ENCODE data around the gene TMEM258. TPM values are rescaled to one million over a fixed set of nuclear protein-coding genes. Genes with fewer than 3 reads are reported as not detected.

The TMEM258 gene
- total and polyA plus RNA-seq, 2 donors (not counting 3 experiments of a cell fraction or from before 2014, with no cell fraction given) = 140 to 534 TPM

DNA sequence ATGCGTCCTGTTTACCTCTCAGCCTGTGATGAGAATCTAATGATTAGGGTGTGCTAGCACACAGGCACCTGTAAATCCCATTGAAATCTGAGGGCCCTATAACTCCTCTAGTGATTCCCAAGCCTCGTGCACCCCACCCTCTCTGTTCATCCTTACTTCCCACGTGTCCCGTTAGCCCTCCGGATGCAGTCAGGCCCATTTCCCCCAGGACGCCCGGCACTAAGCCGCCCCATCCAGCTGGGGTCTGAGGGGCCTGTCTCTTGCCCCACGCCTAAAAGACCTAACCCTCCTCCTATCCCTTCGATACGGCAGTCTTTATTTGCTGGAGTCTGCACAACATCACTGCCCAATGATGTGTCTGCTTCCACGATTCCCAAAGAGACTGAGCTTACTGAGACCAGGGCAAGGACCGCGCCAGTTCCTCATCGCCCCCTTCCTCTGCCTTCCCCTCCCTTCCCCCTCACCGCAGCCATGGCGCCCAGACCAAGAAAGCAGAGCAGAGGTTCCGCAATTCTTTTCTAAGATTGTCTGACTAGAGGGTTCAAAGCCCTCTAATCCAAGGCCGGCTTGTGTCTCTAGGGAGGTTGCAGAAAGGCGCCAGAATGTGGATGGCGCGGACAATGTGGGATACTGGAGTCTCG, 34.7 kb upstream of the TMEM258 start:
- Histone ChIP-seq H3K79me2 (ENCODE audit: control insufficient read depth, insufficient read depth, low read length) (peaks cover 41% of the 10 kb centered on the region), H4K20me1 (replicated peaks; ENCODE audit: control insufficient read depth, extremely low read depth, insufficient read depth, low read length) (peaks cover 4% of the 10 kb centered on the region), H3K27me3 (ENCODE audit: control insufficient read depth in 2 of 2, insufficient read depth in 2 of 2, low read length in 2 of 2) (no peaks in the 10 kb centered on the region), H3K9me3 (replicated peaks; ENCODE audit: control insufficient read depth, insufficient read depth, low read length) (no peaks in the 10 kb centered on the region), H3K4me2 (ENCODE audit: insufficient read depth, low read length) (peak overlapping the region; percentile 63), H3K36me3 (ENCODE audit: control insufficient read depth in 2 of 2, extremely low read depth in 1 of 2, insufficient read depth in 2 of 2, low read length in 2 of 2) (peaks cover 0 to 2% of the 10 kb centered on the region in 2 experiments), H3K4me3 (replicated peaks in 1 of 3; ENCODE audit: insufficient read depth in 1 of 3, low read depth in 1 of 3, low read length in 3 of 3) (peak overlapping the region; percentile 69 to 93 (median 76)), H3K4me1 (ENCODE audit: control insufficient read depth, extremely low read depth, insufficient read depth, low read length) (peaks cover 35% of the 10 kb centered on the region), H2AFZ (ENCODE audit: low read depth, low read length) (peak overlapping the region; percentile 15), H3K9ac (replicated peaks; ENCODE audit: extremely low read depth, insufficient read depth, low read length) (peak overlapping the region; percentile 90), H3K9me1 (replicated peaks; ENCODE audit: control insufficient read depth, extremely low read depth, insufficient read depth, low read length) (no peaks in the 10 kb centered on the region), H3K27ac (ENCODE audit: insufficient read depth, low read depth, low read length) (peak overlapping the region; percentile 86)
- POLR2A ChIA-PET = no interaction called here
- DNase-seq (ENCODE audit: low read depth, low spot score) (no peak), FAIRE-seq (no peak)
- CTCF ChIA-PET = interaction anchor here (3.5 to 3.6 kb wide), 2 partner anchors 10 to 30 kb away, joined by 25 to 50 read pairs; partner anchors contain the start of gene FADS1
- dilution Hi-C loops (cut with MboI; ENCODE audit: extremely low pct_ligation_motif_present, low sequenced_read_pairs) = no loop called here
- TSS peak; percentile 81 for BruUV-seq (replicated peaks)
- intact Hi-C loops (cut with micrococcal nuclease) = loop anchor here (1.0 kb wide), 2 partner anchors 10 to 35 kb away; partner anchors contain the start of genes FADS1, FEN1 and TMEM258
- TF ChIP-seq EZH2 (IDR thresholded peaks at IDR 0.05; ENCODE audit: borderline replicate concordance, low read depth, low read length, severe bottlenecking) (no peak), JUN (IDR thresholded peaks at IDR 0.05; ENCODE audit: borderline replicate concordance, insufficient read depth, insufficient read length, low read depth) (no peak), POLR2AphosphoS5 (IDR thresholded peaks at IDR 0.05; ENCODE audit: insufficient read depth, low read depth, low read length) (no peak), FOS (IDR thresholded peaks at IDR 0.05; ENCODE audit: borderline replicate concordance, insufficient read depth, low read length) (no peak), GATA2 (IDR thresholded peaks at IDR 0.05; ENCODE audit: insufficient read depth, insufficient read length, low read depth, low read length) (no peak), POLR2A (IDR thresholded peaks at IDR 0.05; ENCODE audit: low read depth, low read length) (no peak), MYC (IDR thresholded peaks at IDR 0.05; ENCODE audit: low read depth, low read length) (no peak), MAX (IDR thresholded peaks at IDR 0.05; ENCODE audit: insufficient read depth, insufficient read length) (no peak)
- TF ChIP-seq, protein P1, sequence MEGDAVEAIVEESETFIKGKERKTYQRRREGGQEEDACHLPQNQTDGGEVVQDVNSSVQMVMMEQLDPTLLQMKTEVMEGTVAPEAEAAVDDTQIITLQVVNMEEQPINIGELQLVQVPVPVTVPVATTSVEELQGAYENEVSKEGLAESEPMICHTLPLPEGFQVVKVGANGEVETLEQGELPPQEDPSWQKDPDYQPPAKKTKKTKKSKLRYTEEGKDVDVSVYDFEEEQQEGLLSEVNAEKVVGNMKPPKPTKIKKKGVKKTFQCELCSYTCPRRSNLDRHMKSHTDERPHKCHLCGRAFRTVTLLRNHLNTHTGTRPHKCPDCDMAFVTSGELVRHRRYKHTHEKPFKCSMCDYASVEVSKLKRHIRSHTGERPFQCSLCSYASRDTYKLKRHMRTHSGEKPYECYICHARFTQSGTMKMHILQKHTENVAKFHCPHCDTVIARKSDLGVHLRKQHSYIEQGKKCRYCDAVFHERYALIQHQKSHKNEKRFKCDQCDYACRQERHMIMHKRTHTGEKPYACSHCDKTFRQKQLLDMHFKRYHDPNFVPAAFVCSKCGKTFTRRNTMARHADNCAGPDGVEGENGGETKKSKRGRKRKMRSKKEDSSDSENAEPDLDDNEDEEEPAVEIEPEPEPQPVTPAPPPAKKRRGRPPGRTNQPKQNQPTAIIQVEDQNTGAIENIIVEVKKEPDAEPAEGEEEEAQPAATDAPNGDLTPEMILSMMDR (IDR thresholded peaks at IDR 0.05; ENCODE audit: extremely low read depth in 1 of 2, insufficient read depth in 1 of 2, low read depth in 1 of 2, low read length in 2 of 2) = no peak
